ENCODE data around the gene VIL1. TPM values are rescaled to one million over a fixed set of nuclear protein-coding genes. Genes with fewer than 3 reads are reported as not detected.

Gene VIL1
- total and polyA plus RNA-seq, 2 of the 13 experiments (the other 11 are each of a cell fraction or from before 2014, with no cell fraction given) = 287 to 301 TPM

DNA sequence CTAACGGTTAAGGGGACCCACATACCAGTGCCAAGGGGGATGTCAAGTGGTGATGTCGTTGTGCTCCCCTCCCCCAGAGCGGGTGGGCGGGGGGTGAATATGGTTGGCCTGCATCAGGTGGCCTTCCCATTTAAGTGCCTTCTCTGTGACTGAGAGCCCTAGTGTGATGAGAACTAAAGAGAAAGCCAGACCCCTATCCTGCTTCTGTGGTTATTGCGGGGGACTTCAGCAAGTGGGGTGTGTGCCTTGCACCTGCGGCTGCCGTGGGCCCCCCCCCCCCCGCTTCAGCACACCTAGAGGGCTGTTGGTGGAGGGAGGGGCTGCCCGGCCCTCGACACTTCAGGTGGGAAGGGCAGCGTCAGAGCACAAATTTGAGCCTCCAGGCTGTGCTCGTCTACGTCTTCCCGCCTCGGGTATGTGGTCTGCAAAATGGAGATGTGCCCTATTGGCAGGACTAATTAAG lies 13.1 kb upstream of the VIL1 start (continued):
- TF ChIP-seq, protein P1, sequence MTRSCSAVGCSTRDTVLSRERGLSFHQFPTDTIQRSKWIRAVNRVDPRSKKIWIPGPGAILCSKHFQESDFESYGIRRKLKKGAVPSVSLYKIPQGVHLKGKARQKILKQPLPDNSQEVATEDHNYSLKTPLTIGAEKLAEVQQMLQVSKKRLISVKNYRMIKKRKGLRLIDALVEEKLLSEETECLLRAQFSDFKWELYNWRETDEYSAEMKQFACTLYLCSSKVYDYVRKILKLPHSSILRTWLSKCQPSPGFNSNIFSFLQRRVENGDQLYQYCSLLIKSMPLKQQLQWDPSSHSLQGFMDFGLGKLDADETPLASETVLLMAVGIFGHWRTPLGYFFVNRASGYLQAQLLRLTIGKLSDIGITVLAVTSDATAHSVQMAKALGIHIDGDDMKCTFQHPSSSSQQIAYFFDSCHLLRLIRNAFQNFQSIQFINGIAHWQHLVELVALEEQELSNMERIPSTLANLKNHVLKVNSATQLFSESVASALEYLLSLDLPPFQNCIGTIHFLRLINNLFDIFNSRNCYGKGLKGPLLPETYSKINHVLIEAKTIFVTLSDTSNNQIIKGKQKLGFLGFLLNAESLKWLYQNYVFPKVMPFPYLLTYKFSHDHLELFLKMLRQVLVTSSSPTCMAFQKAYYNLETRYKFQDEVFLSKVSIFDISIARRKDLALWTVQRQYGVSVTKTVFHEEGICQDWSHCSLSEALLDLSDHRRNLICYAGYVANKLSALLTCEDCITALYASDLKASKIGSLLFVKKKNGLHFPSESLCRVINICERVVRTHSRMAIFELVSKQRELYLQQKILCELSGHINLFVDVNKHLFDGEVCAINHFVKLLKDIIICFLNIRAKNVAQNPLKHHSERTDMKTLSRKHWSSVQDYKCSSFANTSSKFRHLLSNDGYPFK (CRISPR knock-in tag; IDR thresholded peaks at IDR 0.05; ENCODE audit: borderline replicate concordance) = peak; percentile 75; the same call in 1 of the 2 replicates
- 0 out of 2 replicates have a peak, but pooled peaks have one; percentile 5 for TF ChIP-seq ZNF790 (CRISPR knock-in tag; IDR thresholded peaks at IDR 0.05; ENCODE audit: borderline replicate concordance)
- TF ChIP-seq SMAD1 (CRISPR knock-in tag; IDR thresholded peaks at IDR 0.05; ENCODE audit: borderline replicate concordance, low read depth) = no peak
- TF ChIP-seq NONO (IDR thresholded peaks at IDR 0.05) = no peak
- peak; percentile 54; the same call in 1 of the 2 replicates for TF ChIP-seq NONO (CRISPR knock-in tag; conservative IDR thresholded peaks at IDR 0.05)
- 0 out of 2 replicates have a peak, but pooled peaks have one; percentile 9 for TF ChIP-seq ZNF546 (CRISPR knock-in tag; conservative IDR thresholded peaks at IDR 0.05)
- TF ChIP-seq ZSCAN25 (CRISPR knock-in tag; IDR thresholded peaks at IDR 0.05) = 0 out of 2 replicates have a peak, but pooled peaks have one; percentile 26
- TF ChIP-seq, protein P2, sequence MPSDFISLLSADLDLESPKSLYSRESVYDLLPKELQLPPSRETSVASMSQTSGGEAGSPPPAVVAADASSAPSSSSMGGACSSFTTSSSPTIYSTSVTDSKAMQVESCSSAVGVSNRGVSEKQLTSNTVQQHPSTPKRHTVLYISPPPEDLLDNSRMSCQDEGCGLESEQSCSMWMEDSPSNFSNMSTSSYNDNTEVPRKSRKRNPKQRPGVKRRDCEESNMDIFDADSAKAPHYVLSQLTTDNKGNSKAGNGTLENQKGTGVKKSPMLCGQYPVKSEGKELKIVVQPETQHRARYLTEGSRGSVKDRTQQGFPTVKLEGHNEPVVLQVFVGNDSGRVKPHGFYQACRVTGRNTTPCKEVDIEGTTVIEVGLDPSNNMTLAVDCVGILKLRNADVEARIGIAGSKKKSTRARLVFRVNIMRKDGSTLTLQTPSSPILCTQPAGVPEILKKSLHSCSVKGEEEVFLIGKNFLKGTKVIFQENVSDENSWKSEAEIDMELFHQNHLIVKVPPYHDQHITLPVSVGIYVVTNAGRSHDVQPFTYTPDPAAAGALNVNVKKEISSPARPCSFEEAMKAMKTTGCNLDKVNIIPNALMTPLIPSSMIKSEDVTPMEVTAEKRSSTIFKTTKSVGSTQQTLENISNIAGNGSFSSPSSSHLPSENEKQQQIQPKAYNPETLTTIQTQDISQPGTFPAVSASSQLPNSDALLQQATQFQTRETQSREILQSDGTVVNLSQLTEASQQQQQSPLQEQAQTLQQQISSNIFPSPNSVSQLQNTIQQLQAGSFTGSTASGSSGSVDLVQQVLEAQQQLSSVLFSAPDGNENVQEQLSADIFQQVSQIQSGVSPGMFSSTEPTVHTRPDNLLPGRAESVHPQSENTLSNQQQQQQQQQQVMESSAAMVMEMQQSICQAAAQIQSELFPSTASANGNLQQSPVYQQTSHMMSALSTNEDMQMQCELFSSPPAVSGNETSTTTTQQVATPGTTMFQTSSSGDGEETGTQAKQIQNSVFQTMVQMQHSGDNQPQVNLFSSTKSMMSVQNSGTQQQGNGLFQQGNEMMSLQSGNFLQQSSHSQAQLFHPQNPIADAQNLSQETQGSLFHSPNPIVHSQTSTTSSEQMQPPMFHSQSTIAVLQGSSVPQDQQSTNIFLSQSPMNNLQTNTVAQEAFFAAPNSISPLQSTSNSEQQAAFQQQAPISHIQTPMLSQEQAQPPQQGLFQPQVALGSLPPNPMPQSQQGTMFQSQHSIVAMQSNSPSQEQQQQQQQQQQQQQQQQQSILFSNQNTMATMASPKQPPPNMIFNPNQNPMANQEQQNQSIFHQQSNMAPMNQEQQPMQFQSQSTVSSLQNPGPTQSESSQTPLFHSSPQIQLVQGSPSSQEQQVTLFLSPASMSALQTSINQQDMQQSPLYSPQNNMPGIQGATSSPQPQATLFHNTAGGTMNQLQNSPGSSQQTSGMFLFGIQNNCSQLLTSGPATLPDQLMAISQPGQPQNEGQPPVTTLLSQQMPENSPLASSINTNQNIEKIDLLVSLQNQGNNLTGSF (CRISPR knock-in tag; IDR thresholded peaks at IDR 0.05) = 0 out of 2 replicates have a peak, but pooled peaks have one; percentile 21
- TF ChIP-seq ZNF547 (CRISPR knock-in tag; IDR thresholded peaks at IDR 0.05) = peak; percentile 84
- peak; percentile 65 for TF ChIP-seq SRSF1 (optimal IDR thresholded peaks at IDR 0.05; ENCODE audit: low read depth, low read length)
- no peak for TF ChIP-seq FOXK1 (CRISPR knock-in tag; IDR thresholded peaks at IDR 0.05; ENCODE audit: borderline replicate concordance, low read depth)
- peak; percentile 67; the same call in 1 of the 2 replicates for TF ChIP-seq ZNF615 (CRISPR knock-in tag; IDR thresholded peaks at IDR 0.05; ENCODE audit: borderline replicate concordance)
- TF ChIP-seq, protein P3, sequence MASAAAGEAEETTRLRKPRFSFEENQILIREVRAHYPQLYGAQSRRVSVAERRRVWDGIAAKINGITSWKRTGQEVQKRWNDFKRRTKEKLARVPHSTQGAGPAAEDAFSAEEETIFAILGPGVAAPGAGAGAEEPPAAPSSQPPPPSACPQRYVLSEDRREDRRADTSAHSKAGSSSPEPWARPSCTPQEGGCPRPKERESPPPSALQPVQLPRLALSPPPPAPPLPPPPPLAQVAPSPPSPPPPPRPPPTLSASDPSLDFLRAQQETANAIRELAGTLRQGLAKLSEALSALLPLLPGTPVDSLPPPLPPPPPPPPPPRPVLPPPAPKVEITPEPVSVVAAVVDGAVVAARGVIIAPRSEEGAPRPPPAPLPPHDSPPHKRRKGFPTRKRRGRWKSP (CRISPR knock-in tag; IDR thresholded peaks at IDR 0.05) = 0 out of 2 replicates have a peak, but pooled peaks have one; percentile 5
- peak; percentile 88; the same call in 1 of the 2 replicates for TF ChIP-seq ZNF337 (CRISPR knock-in tag; IDR thresholded peaks at IDR 0.05; ENCODE audit: borderline replicate concordance, low read depth)
- TF ChIP-seq KDM3A (CRISPR knock-in tag; IDR thresholded peaks at IDR 0.05; ENCODE audit: low read depth) = 0 out of 2 replicates have a peak, but pooled peaks have one; percentile 68
- peak; percentile 28 for TF ChIP-seq IKZF4 (CRISPR knock-in tag; IDR thresholded peaks at IDR 0.05; ENCODE audit: borderline replicate concordance, low read depth, not compliant biosample characterization)
- TF ChIP-seq ZNF883 (CRISPR knock-in tag; IDR thresholded peaks at IDR 0.05; ENCODE audit: not compliant biosample characterization) = no peak

All from HepG2 (cell line).